ENCODE measurements around the gene PRKG1.
"Not testable (repeated sequence)": the region's sequence is repeated elsewhere in the genome, so short reads cannot be mapped to it uniquely, and the experiment has no call there.

Gene PRKG1

GRCh38 chr10:51427758-51428157 lies 353.5 kb downstream of the PRKG1 start:
- DNase-seq (ENCODE audit: low spot score) = no peak

DNA sequence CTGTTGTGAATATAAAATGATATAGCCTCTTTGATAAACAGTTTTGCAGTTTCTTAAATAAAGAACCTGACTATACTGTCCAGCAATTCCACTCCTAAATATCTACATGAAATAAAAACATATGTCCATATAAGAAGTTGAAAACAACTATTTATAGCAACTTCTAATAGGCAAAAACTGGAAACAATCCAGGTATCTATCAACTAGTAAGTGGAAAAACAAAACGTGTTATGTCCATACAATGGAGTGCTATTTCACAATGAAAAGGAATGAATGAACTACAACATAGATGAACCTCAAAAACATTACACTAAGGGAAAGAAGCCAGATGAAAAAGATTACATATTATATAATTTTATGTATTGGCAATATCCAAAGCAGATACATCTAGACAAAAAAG lies 356.2 kb downstream of the PRKG1 start:
- DNase-seq (ENCODE audit: low spot score) = no peak

DNA sequence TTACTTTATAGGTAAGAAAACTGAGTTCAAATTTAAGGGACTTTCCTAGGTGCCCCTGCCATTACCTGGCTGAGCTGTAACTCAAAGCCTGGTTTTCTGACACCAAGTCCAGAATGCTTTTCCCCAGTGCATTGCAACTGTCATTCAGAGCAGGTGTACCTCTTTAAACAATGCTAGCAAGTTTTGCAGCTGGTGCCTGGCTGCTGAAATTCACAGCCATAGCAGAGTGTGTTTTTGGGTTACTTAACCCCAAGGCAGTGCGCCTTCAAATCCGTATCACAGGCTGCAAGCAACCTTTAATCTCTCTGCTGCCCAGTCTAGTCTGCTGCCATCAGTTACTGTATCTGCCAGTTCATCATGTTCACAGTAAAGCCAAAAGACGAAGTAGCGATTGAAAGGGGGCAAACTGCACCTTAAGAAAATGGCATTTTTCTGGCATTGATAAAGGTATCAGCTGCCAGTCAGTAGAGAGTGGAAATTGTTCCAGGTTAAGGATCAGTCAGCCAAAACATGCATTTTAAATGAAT lies 359.7 kb downstream of the PRKG1 start:
- DNase-seq (ENCODE audit: low spot score) = no peak

- DNase-seq (ENCODE audit: low spot score) = no peak
Observed at GRCh38 chr10:51436805-51437204, 362.5 kb downstream of the PRKG1 start.

GRCh38 chr10:51439645-51440044 lies 365.4 kb downstream of the PRKG1 start:
- no peak for DNase-seq (ENCODE audit: low spot score)

DNA sequence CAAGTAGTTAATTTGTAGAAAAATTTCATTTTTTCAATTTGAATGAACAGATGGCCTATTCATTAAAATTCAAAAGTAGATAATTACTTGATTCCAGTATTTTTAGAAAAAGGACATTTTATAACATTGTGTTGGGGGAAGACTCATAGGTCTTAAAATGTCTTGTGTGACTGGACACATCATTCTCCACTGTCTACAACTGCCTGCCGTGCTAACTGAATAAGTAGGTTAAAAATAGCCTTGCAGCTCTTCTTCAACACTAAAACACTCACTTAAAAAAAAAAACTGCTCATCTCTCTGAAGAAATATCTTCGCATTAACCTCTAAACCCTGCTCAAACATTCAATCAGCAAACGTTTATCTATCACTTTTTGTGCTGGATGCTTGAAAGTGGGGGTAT lies 371.3 kb downstream of the PRKG1 start:
- no peak for DNase-seq (ENCODE audit: low spot score)

GRCh38 chr10:51447119-51447518 lies 372.8 kb downstream of the PRKG1 start:
- DNase-seq (ENCODE audit: low spot score) = no peak

- not testable (repeated sequence) for DNase-seq (ENCODE audit: low spot score)
Observed at GRCh38 chr10:51455762-51456161, 381.5 kb downstream of the PRKG1 start.

GRCh38 chr10:51459476-51459875 lies 385.2 kb downstream of the PRKG1 start:
- no peak for DNase-seq (ENCODE audit: low spot score)

- no peak for DNase-seq (ENCODE audit: low spot score)
Observed at GRCh38 chr10:51462076-51462779, 387.9 kb downstream of the PRKG1 start.

GRCh38 chr10:51468424-51468823 lies 394.1 kb downstream of the PRKG1 start:
- no peak for DNase-seq (ENCODE audit: low spot score)

GRCh38 chr10:51469686-51470085 lies 395.4 kb downstream of the PRKG1 start:
- DNase-seq (ENCODE audit: low spot score) = no peak

- no peak for DNase-seq (ENCODE audit: low spot score)
Observed at GRCh38 chr10:51471271-51471670, 397.0 kb downstream of the PRKG1 start.

DNA sequence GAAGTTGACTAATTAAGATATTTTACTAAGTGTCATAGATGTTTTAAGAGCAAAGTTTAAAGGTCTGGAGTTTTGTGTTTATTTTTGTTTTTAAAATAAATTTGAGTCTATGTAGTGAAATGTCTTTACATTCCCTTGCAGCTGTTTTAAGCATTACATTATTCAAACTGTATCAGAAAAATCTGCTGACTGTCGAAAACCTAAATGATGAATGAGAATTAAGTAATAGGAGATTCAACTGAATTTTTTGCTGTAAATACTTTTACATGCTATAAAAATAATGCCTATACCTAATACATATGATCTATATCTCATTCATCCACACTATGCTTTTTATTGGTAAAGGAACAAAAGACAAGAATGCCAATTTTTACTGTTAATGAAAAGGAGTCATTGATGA lies 397.9 kb downstream of the PRKG1 start:
- DNase-seq (ENCODE audit: low spot score) = no peak

DNA sequence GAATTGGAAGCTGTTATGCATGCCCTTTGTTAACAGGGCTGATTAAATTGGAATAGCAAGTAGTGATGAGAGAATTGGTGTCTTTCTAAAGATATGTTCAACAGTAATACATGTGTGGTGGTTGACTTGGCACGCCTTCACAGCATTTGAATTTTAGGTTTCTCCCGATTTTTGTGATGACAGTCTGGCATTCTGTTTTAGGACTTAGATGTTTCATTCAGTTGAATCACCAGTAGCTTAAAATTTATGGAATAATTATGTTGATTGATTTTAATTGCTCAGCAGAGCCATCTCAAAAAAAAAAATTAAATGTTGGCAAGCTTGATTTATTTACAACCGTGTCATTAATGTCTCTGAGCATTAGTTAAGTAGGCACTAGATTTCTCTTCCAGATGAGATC lies 405.4 kb downstream of the PRKG1 start:
- DNase-seq (ENCODE audit: low spot score) = no peak

DNA sequence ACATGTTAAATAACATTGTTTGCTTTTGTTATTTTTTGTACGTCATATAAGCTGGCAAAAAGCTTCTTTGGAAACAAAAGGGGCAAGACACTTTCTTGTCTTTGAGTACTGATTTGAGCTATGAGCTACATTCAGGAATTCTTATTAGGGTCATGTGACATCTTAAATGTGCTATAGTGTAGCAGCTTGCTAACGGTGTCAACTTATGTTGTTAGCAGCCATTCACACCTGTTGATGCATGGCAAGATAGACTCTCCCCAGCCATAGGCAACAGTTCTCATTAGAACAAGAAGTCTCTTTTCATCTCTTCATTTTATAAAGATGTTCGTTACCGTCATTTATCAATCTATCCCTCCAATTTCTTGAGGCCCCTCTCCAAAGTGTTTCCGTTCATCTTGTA lies 411.4 kb downstream of the PRKG1 start:
- no peak for DNase-seq (ENCODE audit: low spot score)

DNA sequence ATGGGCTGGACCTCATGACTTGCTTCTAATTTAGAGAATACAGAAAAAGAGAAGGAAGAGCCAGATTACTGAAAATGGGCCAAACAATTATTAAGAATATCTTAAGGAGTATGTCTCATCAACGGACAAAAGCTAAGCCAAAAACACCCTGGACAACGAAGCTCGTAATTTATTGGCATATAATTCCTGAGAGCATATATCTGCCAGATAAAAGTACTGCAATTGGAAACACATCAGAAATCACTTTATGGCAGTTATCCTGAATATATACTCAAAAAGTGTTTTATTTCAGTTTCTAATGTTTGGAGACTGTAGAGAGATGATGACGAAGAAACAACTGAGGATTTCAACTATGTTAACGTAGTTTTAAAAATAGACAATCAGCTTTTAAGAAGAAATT lies 413.3 kb downstream of the PRKG1 start:
- no peak for DNase-seq (ENCODE audit: low spot score)

GRCh38 chr10:51488766-51489408 lies 414.6 kb downstream of the PRKG1 start:
- no peak for DNase-seq (ENCODE audit: low spot score)

DNA sequence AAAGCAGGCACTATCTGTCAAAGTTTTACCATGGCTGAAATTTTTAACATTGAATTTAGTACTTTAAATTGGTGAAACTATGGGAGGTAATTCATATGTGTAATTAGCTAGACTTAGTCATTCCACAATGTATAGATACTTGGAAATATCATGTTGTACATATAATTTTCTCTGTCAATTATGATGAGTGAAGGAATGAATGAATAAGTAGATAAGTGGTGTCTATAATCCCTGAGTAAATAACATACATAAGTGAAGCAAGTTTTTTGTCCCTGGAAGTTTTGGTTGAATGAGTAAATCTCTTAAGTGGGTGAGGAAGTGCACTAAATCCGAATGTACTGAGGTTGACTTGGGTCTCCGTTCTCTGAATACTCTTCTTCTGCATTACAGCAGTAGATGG lies 424.1 kb downstream of the PRKG1 start:
- no peak for DNase-seq (ENCODE audit: low spot score)

- no peak for DNase-seq (ENCODE audit: low spot score)
Observed at GRCh38 chr10:51501396-51501795, 427.1 kb downstream of the PRKG1 start.

GRCh38 chr10:51502124-51502523 lies 427.8 kb downstream of the PRKG1 start:
- no peak for DNase-seq (ENCODE audit: low spot score)

DNA sequence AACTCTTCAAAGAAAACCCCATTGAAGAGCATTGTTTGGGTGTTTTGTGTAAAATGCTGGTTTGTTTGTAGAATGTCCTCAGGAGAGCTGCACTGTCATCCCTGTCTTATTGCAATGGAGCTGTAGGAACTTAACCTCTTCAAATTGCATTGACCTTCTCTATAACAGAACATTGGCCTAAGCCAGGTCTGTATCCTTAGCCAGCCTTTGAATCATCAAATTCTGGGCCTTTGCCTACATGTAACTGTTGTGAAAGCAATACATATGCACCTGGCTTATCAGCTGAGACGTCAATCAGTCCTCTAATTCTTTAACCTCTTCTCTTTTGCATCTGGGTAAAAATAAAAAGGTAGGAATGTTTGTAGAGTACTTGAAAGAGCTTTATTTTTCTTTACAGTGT lies 429.1 kb downstream of the PRKG1 start:
- DNase-seq (ENCODE audit: low spot score) = no peak

GRCh38 chr10:51507476-51507875 lies 433.2 kb downstream of the PRKG1 start:
- no peak for DNase-seq (ENCODE audit: low spot score)

GRCh38 chr10:51508156-51508555 lies 433.9 kb downstream of the PRKG1 start:
- no peak for DNase-seq (ENCODE audit: low spot score)
